WTC11 (cell line): Measurements from ENCODE around the gene ATF7IP.

ENCODE experiments used
- ELF4 ChIP-seq: sonication (generic); formaldehyde crosslinking; IDR thresholded peaks from 2 replicates; pipeline ENCODE4 v1.8.1; 2022; ENCODE audit warnings: low read depth, mild to moderate bottlenecking, moderate library complexity, missing genetic modification reagents
- TF ChIP-seq, protein P1 (sequence below): sonication (generic); formaldehyde crosslinking; IDR thresholded peaks from 2 replicates; pipeline ENCODE4 v1.8.0; 2023; ENCODE audit warnings: missing genetic modification reagents

DNA sequence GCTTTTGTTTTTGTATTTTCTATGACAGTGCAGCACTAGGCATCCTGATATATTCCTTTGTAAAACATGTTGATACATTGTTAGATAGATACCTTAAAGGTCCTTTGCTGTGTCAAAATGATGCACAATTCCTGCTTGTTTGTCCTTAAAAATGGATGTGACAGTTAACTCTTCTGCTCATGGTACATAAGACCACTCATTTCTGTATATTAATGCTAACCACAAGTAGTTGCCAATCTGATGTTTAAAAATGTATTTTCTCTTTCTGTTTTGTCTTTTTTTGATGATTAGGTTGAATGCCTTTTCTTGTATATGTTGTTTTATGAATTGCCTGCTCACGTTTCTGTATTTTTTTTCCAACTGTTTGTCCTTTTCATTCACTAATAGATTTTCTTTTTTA is 35.1 kb downstream of the ATF7IP start:
- TF ChIP-seq ELF4: no peak
- TF ChIP-seq, protein P1, sequence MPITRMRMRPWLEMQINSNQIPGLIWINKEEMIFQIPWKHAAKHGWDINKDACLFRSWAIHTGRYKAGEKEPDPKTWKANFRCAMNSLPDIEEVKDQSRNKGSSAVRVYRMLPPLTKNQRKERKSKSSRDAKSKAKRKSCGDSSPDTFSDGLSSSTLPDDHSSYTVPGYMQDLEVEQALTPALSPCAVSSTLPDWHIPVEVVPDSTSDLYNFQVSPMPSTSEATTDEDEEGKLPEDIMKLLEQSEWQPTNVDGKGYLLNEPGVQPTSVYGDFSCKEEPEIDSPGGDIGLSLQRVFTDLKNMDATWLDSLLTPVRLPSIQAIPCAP (CRISPR knock-in tag): no peak
